Neuron (in vitro differentiated cells): ENCODE measurements around the gene MYCN.
"Not testable (repeated sequence)": the region's sequence is repeated elsewhere in the genome, so short reads cannot be mapped to it uniquely, and the experiment has no call there.

Experiments used
- H2AFZ ChIP-seq: one replicate; pipeline ENCODE4 v1.6.1; 2013; ENCODE audit warnings: low read depth, mild to moderate bottlenecking, inconsistent platforms, low read length, moderate library complexity
- H3K27me3 ChIP-seq: one replicate; pipeline ENCODE4 v1.6.1; 2013; ENCODE audit warnings: low read length; ENCODE audit not compliant: insufficient read depth
- H3K36me3 ChIP-seq: one replicate; pipeline ENCODE4 v1.6.1; 2013; ENCODE audit warnings: low read length; ENCODE audit not compliant: insufficient read depth
- H3K4me1 ChIP-seq: one replicate; pipeline ENCODE4 v1.6.1; 2013; ENCODE audit warnings: low read length; ENCODE audit not compliant: insufficient read depth
- H3K4me3 ChIP-seq: 2 replicates; pipeline ENCODE4 v1.5.1; 2013; ENCODE audit warnings: mild to moderate bottlenecking, low read length, moderate library complexity
- H3K9me3 ChIP-seq: one replicate; pipeline ENCODE4 v1.6.1; 2013; ENCODE audit warnings: low read length

Gene MYCN

GRCh38 chr2:15948704-15948957 lies 8.3 kb downstream of the MYCN start:
- Histone ChIP-seq H3K9me3 (peaks cover 4% of the 10 kb centered on the region), H3K4me1 (peaks cover 22% of the 10 kb centered on the region), H3K36me3 (peaks cover 44% of the 10 kb centered on the region), H2AFZ (no peak overlapping the region), H3K4me3 (no peak overlapping the region), H3K27me3 (no peaks in the 10 kb centered on the region)

DNA sequence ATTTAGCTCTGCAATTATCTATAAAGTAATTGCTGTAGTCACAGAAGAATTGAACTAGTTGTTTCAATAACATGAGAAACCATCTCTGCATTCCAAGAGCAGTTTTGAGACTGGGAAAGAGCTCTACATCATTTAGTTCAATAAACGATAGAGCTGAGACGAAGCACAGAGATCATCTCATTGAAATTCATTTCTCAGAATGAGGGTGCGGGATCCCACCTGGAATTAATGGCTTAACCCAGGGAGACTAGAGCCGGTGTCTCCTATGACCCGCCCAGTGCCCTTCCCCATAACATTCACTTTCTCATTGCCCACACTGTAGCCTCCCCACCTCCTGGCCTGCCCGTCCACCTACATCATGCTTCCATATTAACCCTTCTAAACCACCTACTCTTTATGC lies 8.8 kb downstream of the MYCN start:
- Histone ChIP-seq H3K4me3 (no peak overlapping the region), H3K9me3 (peaks cover 4% of the 10 kb centered on the region), H3K4me1 (peaks cover 17% of the 10 kb centered on the region), H3K36me3 (peaks cover 39% of the 10 kb centered on the region), H2AFZ (no peak overlapping the region), H3K27me3 (no peaks in the 10 kb centered on the region)

- peaks cover 13% of the 10 kb centered on the region for H3K4me1 ChIP-seq
- H2AFZ ChIP-seq, result no peak overlapping the region
- peaks cover 35% of the 10 kb centered on the region for H3K36me3 ChIP-seq
- H3K27me3 ChIP-seq, result no peaks in the 10 kb centered on the region
- H3K9me3 ChIP-seq, result peaks cover 4% of the 10 kb centered on the region
- no peak overlapping the region for H3K4me3 ChIP-seq
Measured at GRCh38 chr2:15949551-15949950, 9.2 kb downstream of the MYCN start.

GRCh38 chr2:15950088-15950952 lies 10.0 kb downstream of the MYCN start:
- Histone ChIP-seq H2AFZ (no peak overlapping the region), H3K27me3 (no peaks in the 10 kb centered on the region), H3K4me1 (peaks cover 10% of the 10 kb centered on the region)

DNA sequence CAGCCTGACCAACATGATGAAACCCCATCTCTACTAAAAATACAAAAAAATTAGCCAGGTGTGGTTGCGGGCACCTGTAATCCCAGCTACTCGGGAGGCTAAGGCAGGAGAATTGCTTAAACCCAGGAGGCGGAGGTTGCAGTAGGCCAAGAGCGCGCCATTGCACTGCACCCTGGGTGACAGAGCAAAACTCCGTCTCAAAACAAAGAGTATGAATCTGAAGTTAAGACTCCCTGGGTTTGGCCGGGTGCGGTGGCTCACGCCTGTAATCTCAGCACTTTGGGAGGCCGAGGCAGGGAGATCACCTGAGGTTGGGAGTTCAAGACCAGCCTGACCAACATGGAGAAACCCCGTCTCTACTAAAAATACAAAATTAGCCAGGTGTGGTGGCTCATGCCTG lies 11.6 kb downstream of the MYCN start:
- H3K4me1 ChIP-seq, H3K4me3 ChIP-seq, H3K27me3 ChIP-seq, H3K9me3 ChIP-seq, H2AFZ ChIP-seq: not testable (repeated sequence)
- peaks cover 12% of the 10 kb centered on the region for H3K36me3 ChIP-seq

More at GRCh38 chr2:15950088-15950952, 10.0 kb downstream of the MYCN start:
- Histone ChIP-seq H3K36me3 (peaks cover 28% of the 10 kb centered on the region), H3K9me3 (peaks cover 3% of the 10 kb centered on the region), H3K4me3 (no peak overlapping the region)

GRCh38 chr2:15952451-15953146 lies 12.2 kb downstream of the MYCN start:
- Histone ChIP-seq H3K27me3 (no peaks in the 10 kb centered on the region), H3K4me3 (no peak overlapping the region), H3K4me1 (peaks cover 7% of the 10 kb centered on the region), H2AFZ (no peak overlapping the region), H3K9me3 (no peaks in the 10 kb centered on the region), H3K36me3 (peaks cover 5% of the 10 kb centered on the region)

GRCh38 chr2:15953147-15953630 lies 12.8 kb downstream of the MYCN start:
- H3K9me3 ChIP-seq, result no peaks in the 10 kb centered on the region
- no peak overlapping the region for H3K4me3 ChIP-seq
- H3K4me1 ChIP-seq, result peaks cover 10% of the 10 kb centered on the region
- H2AFZ ChIP-seq, result no peak overlapping the region
- H3K27me3 ChIP-seq, result no peaks in the 10 kb centered on the region
- H3K36me3 ChIP-seq, result no peaks in the 10 kb centered on the region

DNA sequence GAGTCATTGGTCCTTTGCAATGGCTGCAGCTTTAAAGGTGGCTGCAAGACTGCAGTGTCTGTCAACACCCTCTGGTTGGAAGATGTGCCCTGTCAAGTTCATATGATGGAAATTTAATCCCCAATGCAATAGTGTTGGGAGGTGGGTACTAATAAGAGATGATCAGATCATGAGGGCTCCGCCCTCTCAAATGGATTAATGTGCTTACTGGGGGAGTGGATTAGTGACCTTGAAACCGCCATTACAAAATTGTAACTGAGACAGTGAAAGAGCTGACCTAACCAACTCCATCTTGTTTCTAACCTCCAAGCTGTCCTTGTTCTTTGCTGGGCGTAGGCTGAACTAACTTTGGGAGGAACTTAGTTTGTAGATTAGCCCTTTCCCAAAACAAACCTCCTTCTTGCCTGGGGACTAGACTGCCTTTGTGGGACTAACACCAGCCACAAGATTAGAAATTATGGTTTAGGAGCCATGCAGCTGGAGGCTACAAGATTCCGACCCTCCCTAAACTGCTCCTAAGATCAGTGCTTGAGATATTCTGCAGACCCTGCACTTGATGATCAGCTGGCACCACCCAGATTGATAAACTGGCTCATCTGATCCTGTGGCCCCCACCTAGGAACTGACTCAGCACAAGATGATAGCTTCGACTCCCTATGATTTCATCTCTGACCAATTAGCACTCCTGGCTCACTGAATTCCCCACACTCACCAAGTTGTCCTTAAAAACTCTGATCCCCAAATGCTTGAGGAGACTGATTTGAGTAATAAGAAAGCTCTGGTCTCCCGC lies 13.7 kb downstream of the MYCN start:
- no peaks in the 10 kb centered on the region for H3K9me3 ChIP-seq
- H3K36me3 ChIP-seq, result no peaks in the 10 kb centered on the region
- H3K27me3 ChIP-seq, result no peaks in the 10 kb centered on the region
- peaks cover 15% of the 10 kb centered on the region for H3K4me1 ChIP-seq
- H3K4me3 ChIP-seq, result no peak overlapping the region
- H2AFZ ChIP-seq, result no peak overlapping the region

DNA sequence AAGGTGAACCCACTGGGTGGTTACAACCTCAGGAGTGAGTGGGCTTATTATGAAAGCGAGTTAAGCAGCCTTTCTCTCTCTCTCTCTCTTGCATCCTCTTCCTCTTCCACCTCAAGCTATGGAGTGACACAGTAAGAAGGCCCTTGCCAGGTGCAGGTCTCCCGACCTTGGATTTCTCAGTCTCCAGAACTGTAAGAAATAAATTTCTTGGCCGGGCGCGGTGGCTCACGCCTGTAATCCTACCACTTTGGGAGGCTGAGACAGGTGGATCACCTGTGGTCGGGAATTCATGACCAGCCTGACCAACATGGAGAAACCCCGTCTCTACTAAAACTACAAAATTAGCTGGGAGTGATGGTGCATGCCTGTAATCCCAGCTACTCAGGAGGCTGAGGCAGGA lies 14.4 kb downstream of the MYCN start:
- H3K9me3 ChIP-seq, result no peaks in the 10 kb centered on the region
- H3K4me1 ChIP-seq, result peaks cover 15% of the 10 kb centered on the region
- H2AFZ ChIP-seq, result no peak overlapping the region

GRCh38 chr2:15955232-15955988 lies 15.1 kb downstream of the MYCN start:
- H3K36me3 ChIP-seq, result no peaks in the 10 kb centered on the region
- H2AFZ ChIP-seq, result no peak overlapping the region
- no peak overlapping the region for H3K4me3 ChIP-seq
- peaks cover 15% of the 10 kb centered on the region for H3K4me1 ChIP-seq
- H3K27me3 ChIP-seq, result no peaks in the 10 kb centered on the region
- H3K9me3 ChIP-seq, result no peaks in the 10 kb centered on the region

More for the DNA sequence above, 14.4 kb downstream of the MYCN start:
- H3K4me3 ChIP-seq, result no peak overlapping the region
- H3K36me3 ChIP-seq, result no peaks in the 10 kb centered on the region
- H3K27me3 ChIP-seq, result no peaks in the 10 kb centered on the region

GRCh38 chr2:15956230-15956629 lies 15.9 kb downstream of the MYCN start:
- H3K4me1 ChIP-seq, result peaks cover 15% of the 10 kb centered on the region
- no peaks in the 10 kb centered on the region for H3K27me3 ChIP-seq
- H3K9me3 ChIP-seq, result no peaks in the 10 kb centered on the region
- no peak overlapping the region for H3K4me3 ChIP-seq
- no peak overlapping the region for H2AFZ ChIP-seq
- no peaks in the 10 kb centered on the region for H3K36me3 ChIP-seq

DNA sequence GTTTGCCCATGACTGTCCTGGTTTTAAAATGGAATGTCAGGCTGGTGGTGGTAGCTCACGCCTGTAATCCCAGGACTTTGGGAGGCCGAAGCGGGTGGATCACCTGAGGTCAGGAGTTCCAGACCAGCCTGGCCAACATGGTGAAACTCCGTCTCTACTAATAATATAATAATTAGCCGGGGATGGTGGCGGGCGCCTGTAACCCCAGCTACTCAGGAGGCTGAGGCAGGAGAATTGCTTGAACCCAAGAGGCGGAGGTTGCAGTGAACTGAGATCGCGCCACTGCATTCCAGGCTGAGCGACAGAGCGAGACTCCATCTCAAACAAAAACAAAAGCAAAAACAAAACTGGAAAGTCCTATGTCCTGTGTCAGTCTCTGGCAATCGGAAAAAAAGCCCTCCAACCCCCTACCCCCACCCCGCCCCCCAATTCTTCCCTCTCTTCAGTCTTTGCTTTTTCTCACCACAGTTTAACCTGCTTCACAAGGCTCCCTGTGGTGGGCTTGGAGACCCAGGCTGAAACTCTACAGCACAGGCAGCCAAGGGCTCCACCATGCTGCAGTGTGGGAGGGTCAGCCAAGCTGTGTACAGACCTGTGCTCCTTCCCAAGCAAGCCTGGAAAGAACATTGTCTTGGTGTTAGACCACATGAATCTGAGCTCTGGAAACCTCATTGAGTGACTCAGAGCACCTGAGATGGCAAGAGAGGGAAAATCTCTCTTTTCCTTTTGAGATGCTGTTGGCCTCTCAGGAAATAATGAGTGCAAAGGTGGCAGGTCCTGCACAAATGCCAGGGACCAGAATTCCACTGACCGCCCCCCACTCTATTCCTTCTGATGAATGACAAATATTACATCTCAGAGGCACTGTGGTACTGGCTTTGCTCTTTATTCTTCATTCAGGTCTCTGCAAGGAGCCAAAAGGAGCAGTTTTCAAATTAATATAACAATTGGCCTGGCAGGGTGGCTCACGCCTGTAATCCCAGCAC lies 16.7 kb downstream of the MYCN start:
- H3K4me3 ChIP-seq, result no peak overlapping the region
- H3K9me3 ChIP-seq, result no peaks in the 10 kb centered on the region
- H3K27me3 ChIP-seq, result no peaks in the 10 kb centered on the region
- no peaks in the 10 kb centered on the region for H3K36me3 ChIP-seq
- no peak overlapping the region for H2AFZ ChIP-seq
- peaks cover 15% of the 10 kb centered on the region for H3K4me1 ChIP-seq
